GM06990 (cell line): ENCODE measurements around the gene STX1B.

Experiments used
- DNase-seq: peaks from one replicate; pipeline ENCODE4 v3.0.0-alpha.2; 2011; ENCODE audit not compliant: insufficient read length; ENCODE audit errors: extremely low read depth
- H3K27me3 ChIP-seq: replicated peaks from 2 replicates; pipeline ENCODE4 v1.6.0; 2011; ENCODE audit warnings: low read length; ENCODE audit not compliant: control insufficient read depth, insufficient read depth
- H3K36me3 ChIP-seq: 2 replicates; pipeline ENCODE4 v1.5.1; 2011; ENCODE audit warnings: low read length; ENCODE audit not compliant: control insufficient read depth, insufficient read depth
- H3K4me3 ChIP-seq: replicated peaks from 2 replicates; pipeline ENCODE4 v1.5.1; 2011; ENCODE audit warnings: low read depth, mild to moderate bottlenecking, control low read depth, low read length
- TF ChIP-seq, protein P1 (sequence below): IDR thresholded peaks from 2 replicates; pipeline ENCODE4 v1.5.1; 2011; ENCODE audit warnings: low read length, control low read depth, mild to moderate bottlenecking, inconsistent platforms; ENCODE audit not compliant: insufficient read depth, poor library complexity, severe bottlenecking

Gene STX1B

DNA sequence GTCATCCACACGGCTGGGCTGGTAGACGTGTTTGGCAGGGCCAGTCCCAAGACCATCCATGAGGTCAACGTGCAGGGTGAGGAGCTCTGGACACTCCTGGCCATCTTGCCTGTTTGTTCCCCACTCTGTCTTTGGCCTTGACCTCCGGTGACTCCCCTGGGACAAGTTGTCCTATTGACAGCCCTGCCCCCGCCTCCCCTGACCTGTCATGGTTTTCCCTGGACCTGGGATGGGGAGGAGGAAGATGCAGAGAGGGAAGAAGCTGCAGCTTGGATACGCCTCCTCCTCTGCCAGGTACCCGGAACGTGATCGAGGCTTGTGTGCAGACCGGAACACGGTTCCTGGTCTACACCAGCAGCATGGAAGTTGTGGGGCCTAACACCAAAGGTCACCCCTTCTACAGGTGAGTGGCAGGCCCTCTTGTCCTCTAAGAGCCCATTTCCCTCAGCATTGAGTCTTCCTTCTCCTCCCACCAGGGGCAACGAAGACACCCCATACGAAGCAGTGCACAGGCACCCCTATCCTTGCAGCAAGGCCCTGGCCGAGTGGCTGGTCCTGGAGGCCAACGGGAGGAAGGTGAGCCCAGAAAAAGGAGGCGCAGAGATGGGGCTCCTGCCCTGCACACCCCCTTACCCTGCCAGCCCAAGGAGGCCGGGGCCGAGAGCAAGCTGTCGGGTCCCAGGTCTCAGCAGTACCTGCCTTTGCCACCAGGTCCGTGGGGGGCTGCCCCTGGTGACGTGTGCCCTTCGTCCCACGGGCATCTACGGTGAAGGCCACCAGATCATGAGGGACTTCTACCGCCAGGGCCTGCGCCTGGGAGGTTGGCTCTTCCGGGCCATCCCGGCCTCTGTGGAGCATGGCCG, 24.1 kb downstream of the STX1B start:
- Histone ChIP-seq H3K36me3 (peaks cover 19% of the 10 kb centered on the region), H3K4me3 (no peak overlapping the region), H3K27me3 (no peaks in the 10 kb centered on the region)
- no peak for DNase-seq
- TF ChIP-seq, protein P1, sequence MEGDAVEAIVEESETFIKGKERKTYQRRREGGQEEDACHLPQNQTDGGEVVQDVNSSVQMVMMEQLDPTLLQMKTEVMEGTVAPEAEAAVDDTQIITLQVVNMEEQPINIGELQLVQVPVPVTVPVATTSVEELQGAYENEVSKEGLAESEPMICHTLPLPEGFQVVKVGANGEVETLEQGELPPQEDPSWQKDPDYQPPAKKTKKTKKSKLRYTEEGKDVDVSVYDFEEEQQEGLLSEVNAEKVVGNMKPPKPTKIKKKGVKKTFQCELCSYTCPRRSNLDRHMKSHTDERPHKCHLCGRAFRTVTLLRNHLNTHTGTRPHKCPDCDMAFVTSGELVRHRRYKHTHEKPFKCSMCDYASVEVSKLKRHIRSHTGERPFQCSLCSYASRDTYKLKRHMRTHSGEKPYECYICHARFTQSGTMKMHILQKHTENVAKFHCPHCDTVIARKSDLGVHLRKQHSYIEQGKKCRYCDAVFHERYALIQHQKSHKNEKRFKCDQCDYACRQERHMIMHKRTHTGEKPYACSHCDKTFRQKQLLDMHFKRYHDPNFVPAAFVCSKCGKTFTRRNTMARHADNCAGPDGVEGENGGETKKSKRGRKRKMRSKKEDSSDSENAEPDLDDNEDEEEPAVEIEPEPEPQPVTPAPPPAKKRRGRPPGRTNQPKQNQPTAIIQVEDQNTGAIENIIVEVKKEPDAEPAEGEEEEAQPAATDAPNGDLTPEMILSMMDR: no peak

DNA sequence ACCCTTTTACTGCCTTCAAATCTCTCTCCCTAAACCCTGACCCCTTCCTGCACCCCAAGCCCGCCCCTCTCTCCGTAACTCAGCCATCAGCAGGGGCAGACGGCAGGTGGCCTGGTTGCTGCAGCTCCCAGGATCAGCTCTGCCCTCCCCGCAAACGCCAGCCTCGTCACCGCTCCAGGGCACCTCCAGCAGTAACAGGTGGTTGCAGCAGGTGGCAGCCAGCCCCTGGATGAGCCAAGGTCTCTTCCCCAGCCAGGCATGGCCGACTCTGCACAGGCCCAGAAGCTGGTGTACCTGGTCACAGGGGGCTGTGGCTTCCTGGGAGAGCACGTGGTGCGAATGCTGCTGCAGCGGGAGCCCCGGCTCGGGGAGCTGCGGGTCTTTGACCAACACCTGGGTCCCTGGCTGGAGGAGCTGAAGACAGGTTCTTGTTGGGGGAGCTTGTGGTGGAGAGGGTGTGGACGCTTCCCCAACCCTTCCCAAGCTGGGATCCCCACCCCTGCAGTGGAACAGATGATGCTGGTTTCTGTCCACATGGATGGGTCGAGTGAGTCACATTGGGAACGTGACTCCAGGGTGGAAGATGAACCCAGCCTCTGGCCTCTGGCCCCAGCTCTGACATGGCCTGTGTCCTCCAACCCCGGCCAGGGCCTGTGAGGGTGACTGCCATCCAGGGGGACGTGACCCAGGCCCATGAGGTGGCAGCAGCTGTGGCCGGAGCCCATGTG, 24.9 kb downstream of the STX1B start:
- no peak for DNase-seq
- Histone ChIP-seq H3K27me3 (no peaks in the 10 kb centered on the region), H3K4me3 (no peak overlapping the region), H3K36me3 (peaks cover 24% of the 10 kb centered on the region)
- TF ChIP-seq, protein P1: no peak

DNA sequence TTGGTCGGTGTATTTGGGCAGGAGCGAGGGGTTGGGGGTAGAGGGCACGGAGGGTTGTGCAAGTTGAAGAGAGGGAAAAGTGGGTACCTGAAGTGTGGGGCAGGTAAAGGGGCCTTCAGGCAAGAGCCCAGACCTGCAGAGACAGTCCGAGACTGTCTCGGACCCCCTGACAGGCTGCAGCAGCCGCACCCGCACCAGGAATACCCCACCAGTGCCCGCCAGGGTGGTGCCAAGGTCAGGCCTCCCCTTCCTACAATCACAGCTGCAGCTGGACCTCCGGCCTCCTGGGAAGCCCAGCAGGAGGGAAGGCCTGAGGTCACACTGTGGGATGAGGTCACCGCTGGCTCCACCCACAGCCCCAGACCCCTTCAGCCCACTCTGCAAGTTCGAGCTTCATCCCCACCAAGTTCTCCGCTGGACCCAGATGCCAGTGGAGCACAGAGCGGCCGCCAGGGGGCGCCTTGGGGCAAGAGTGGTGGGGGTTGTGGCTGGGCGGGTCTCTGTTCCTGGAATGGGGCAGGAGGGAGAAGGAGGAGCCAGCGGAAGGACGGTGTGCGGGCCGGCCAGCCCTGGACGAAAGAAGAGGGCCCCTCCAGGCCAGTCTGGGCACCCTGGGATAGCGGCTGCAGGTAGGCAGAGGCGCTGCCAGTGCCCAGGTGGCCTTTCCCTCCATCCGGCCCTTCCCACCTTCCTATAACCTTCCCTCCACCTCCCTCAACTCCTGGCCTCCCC, 25.6 kb downstream of the STX1B start, which contains the start of gene HSD3B7:
TSS of gene HSD3B7 (plus strand) at position 539 of the 732 bp plus-strand sequence. CDS start 452 bp downstream, outside the sequence.
- TF ChIP-seq, protein P1: peak; percentile 94
- H3K27me3 ChIP-seq: no peaks in the 10 kb centered on the region
- DNase-seq: peak; percentile 72
- H3K4me3 ChIP-seq: no peak within 1 kb of the TSS
- H3K36me3 ChIP-seq: peaks cover 27% of the 10 kb centered on the region

DNA sequence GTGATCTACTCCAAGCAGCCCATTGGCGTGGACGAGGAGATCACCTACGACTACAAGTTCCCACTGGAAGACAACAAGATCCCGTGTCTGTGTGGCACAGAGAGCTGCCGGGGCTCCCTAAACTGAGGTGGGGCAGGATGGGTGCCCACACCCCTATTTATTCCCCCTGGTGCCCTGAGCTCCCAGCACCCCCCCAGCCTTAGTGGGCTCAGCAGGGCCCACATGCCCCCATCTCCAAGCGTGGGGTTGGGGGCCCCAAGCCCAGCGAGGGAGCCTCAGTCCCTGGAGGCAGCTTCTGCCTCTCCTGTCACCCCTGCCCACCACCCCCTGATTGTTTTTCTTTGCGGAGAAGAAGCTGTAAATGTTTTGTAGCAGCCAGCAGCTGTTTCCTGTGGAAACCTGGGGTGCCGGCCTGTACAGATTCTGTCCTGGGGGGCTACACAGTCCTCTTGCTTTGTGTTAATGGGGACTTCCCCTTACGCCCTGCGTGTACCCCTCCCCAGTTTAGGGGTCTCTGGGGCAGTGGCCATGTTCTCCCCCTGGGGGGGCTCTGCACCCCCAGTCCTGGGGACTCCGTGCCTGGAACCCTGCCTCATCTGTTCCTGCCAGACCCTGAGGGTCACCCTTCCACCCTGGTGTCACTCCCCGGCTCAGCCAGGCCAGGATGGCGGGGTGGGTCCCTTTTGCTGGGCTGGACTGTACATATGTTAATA, 26.4 kb downstream of the STX1B start:
- H3K36me3 ChIP-seq: peaks cover 31% of the 10 kb centered on the region
- no peak overlapping the region for H3K4me3 ChIP-seq

More for the DNA sequence above, 26.4 kb downstream of the STX1B start:
- DNase-seq: no peak
- H3K27me3 ChIP-seq: no peaks in the 10 kb centered on the region
- TF ChIP-seq, protein P1: no peak
